GM18505 (cell line): ENCODE measurements around the gene LINGO4.

ENCODE experiments used
- ATAC-seq: cut with Tn5 transposase; IDR thresholded peaks from one replicate; pipeline ENCODE4 v1.9.1; 2021; ENCODE audit not compliant: unreplicated experiment
- POLR2A ChIP-seq: IDR thresholded peaks from 4 replicates; pipeline ENCODE4 v1.6.1; 2011; ENCODE audit warnings: borderline replicate concordance; ENCODE audit not compliant: insufficient read depth, insufficient read length; ENCODE audit errors: extremely low read depth

LINGO4 gene, protein sequence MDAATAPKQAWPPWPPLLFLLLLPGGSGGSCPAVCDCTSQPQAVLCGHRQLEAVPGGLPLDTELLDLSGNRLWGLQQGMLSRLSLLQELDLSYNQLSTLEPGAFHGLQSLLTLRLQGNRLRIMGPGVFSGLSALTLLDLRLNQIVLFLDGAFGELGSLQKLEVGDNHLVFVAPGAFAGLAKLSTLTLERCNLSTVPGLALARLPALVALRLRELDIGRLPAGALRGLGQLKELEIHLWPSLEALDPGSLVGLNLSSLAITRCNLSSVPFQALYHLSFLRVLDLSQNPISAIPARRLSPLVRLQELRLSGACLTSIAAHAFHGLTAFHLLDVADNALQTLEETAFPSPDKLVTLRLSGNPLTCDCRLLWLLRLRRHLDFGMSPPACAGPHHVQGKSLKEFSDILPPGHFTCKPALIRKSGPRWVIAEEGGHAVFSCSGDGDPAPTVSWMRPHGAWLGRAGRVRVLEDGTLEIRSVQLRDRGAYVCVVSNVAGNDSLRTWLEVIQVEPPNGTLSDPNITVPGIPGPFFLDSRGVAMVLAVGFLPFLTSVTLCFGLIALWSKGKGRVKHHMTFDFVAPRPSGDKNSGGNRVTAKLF

DNA sequence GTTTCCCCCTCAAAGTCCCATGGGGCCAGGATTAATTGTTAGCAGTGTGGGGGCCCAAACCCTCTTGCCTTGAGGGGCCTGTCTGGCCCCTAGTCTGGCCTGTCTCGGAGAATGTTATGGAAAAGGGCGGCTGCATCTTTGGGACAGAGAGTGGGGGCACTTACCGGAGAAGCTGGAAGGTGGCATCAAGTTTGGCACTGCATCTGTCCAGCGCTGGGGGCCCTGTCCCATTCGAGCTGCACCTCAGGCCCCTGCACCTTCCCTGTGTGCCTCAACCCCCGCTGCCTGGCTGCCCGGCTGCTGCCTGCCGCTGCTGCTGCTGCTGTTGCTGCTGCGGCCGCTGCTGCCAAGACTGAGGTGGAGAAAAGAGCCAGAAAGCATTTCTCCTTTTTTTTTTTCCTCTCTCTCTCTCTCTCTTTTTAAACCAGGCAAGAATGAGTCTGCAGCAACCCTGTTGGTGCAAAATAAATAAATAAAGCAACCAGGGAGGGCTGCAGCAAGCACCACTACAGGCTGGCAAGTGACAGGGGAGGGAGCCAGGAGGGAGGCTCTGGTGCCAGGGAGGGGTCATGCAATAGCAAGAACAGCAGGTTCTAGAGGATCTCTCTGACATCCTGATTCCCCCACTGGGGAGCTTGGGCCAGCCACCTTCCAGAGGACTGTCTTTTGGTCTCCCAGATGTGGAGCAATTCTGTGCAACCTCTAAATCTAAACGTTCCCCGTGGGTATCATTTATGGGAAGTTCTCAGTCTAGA lies at the start of gene LINGO4:
Gene LINGO4 (minus strand): TSS at position 354 of the 755 bp plus-strand sequence. CDS start 2,715 bp downstream, outside the sequence.
- ATAC-seq = no peak
- no peak for TF ChIP-seq POLR2A

GRCh38 chr1:151854658-151855057 lies 49.4 kb upstream of the LINGO4 start:
- ATAC-seq = no peak
- no peak for TF ChIP-seq POLR2A

DNA sequence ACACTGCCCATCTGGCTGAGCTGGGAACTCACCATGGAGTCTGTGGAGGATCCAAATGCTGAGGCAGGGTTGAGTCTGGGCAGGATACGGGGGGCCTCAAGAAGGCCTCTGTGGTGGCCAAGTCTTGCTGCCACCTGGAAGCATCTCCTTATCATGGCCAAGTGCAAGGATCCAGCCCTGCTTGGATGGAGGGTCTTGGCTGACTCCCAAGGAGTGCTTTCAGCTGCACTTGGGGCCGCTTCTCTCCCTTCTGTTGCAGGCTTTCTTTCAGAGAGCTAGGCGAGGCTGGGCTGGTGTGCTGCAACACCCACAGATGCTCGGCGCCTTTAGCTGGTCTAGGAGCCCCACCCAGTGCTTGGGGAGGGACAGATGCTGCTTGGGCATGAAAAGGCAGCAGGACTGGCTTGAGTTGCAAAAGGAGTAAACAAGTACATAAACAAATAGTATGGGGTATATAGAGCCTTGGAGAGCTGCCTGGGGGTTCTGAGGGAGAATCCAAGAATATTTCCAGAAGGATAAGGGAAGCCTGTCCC lies 48.3 kb upstream of the LINGO4 start, which contains the start of gene THEM5:
Gene THEM5 (minus strand): TSS at position 302 of the 533 bp plus-strand sequence. CDS start 147 bp downstream, at position 155.
- TF ChIP-seq POLR2A = no peak
- ATAC-seq = no peak

GRCh38 chr1:151852733-151853132 lies 47.5 kb upstream of the LINGO4 start:
- ATAC-seq = no peak
- TF ChIP-seq POLR2A = no peak

DNA sequence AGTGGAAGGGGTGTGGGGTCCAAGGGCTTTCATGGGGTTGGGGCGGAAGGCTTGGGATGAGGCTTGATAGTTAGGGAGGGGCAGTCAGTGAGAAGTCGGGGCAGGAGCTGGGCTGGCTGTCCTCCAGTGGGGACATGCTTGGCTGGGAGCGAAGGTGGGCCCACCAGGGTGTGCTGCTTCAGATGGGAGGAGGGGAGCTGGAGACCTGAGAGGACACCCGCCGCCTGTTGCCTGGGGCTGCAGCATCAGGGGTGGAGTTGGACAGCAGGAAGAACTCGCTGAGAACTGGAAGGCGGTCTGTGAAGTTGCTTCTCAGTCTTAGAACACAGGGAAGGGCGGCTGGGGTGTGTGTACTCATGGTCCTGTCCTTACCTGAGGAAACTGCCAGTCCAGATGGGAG lies 46.7 kb upstream of the LINGO4 start:
- ATAC-seq = no peak
- TF ChIP-seq POLR2A = no peak

DNA sequence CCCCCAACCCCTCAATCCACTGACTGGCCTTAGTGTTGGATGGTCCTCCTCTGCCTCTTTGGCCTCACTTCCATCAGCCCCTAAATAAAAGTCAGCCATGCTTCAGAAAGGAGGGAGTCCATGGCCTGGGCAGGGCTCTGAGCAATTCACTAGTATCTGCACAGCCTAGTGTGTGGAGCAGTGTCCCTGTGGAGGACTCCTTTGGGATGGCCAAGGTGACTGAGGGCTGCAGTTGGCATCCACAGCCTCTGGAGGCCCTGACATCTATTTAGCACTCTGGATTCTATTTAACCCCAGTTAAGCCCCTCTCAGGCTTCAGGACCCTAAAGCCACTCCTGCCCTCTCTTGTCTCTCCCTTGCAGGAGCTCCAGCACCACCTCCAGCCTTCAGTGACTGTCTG lies 44.7 kb upstream of the LINGO4 start:
- no peak for TF ChIP-seq POLR2A
- ATAC-seq = no peak

- TF ChIP-seq POLR2A = no peak
- no peak for ATAC-seq
Measured at GRCh38 chr1:151849126-151849525, 43.9 kb upstream of the LINGO4 start.

GRCh38 chr1:151847867-151848596 lies 42.8 kb upstream of the LINGO4 start:
- no peak for ATAC-seq
- TF ChIP-seq POLR2A = no peak

GRCh38 chr1:151846686-151847237 lies 41.5 kb upstream of the LINGO4 start:
- no peak for TF ChIP-seq POLR2A
- no peak for ATAC-seq

- ATAC-seq = no peak
Measured at GRCh38 chr1:151846062-151846568, 40.9 kb upstream of the LINGO4 start.

GRCh38 chr1:151843398-151843797 lies 38.2 kb upstream of the LINGO4 start:
- no peak for TF ChIP-seq POLR2A
- no peak for ATAC-seq

More at GRCh38 chr1:151846062-151846568, 40.9 kb upstream of the LINGO4 start:
- no peak for TF ChIP-seq POLR2A

GRCh38 chr1:151841141-151841540 lies 35.9 kb upstream of the LINGO4 start:
- ATAC-seq = no peak
- no peak for TF ChIP-seq POLR2A

- no peak for ATAC-seq
- no peak for TF ChIP-seq POLR2A
Measured at GRCh38 chr1:151840421-151840820, 35.2 kb upstream of the LINGO4 start.
